GM23338 (cell line): Measurements from ENCODE around the gene TGFBR1. TPM values are rescaled to one million over a fixed set of nuclear protein-coding genes. Genes with fewer than 3 reads are reported as not detected.

Source experiments
- ATAC-seq: fragments of 200-7000 bp; cut with Tn5 transposase; 3 replicates; pipeline ENCODE4 v1.9.1; 2020
- DNase-seq: peaks from one replicate; pipeline ENCODE4 v3.0.0-alpha.2; 2015; ENCODE audit warnings: low spot score
- H2AFZ ChIP-seq: fragments of 200-600 bp; sonication (generic); 2 replicates; pipeline ENCODE4 v1.8.0; 2016; ENCODE audit warnings: antibody characterized with exemption, mild to moderate bottlenecking, moderate library complexity
- H3F3A ChIP-seq: fragments of 200-600 bp; sonication (generic); replicated peaks from 2 replicates; pipeline ENCODE4 v1.8.0; 2017; ENCODE audit warnings: antibody characterized with exemption, mixed run types, low read depth
- H3K27ac ChIP-seq: fragments of 200-600 bp; sonication (generic); 2 replicates; pipeline ENCODE4 v1.6.1; 2016; ENCODE audit warnings: low read depth
- H3K27me3 ChIP-seq: fragments of 200-600 bp; sonication (generic); 2 replicates; pipeline ENCODE4 v1.8.0; 2016; ENCODE audit warnings: mild to moderate bottlenecking, mixed run types, moderate library complexity; ENCODE audit not compliant: insufficient read depth
- H3K36me3 ChIP-seq: fragments of 200-600 bp; sonication (generic); 2 replicates; pipeline ENCODE4 v1.8.0; 2016; ENCODE audit warnings: mild to moderate bottlenecking; ENCODE audit not compliant: insufficient read depth
- H3K4me1 ChIP-seq: fragments of 200-600 bp; sonication (generic); 2 replicates; pipeline ENCODE4 v1.8.0; 2016; ENCODE audit warnings: mild to moderate bottlenecking, moderate library complexity; ENCODE audit not compliant: insufficient read depth
- H3K4me2 ChIP-seq: fragments of 200-600 bp; sonication (generic); 2 replicates; pipeline ENCODE4 v1.7.1; 2017; ENCODE audit warnings: mixed run types
- H3K4me3 ChIP-seq: fragments of 200-600 bp; sonication (generic); 2 replicates; pipeline ENCODE4 v1.6.1; 2016; ENCODE audit warnings: mixed run types
- H3K79me2 ChIP-seq: fragments of 200-600 bp; sonication (generic); replicated peaks from 2 replicates; pipeline ENCODE4 v1.8.0; 2017; ENCODE audit warnings: mild to moderate bottlenecking; ENCODE audit not compliant: insufficient read depth
- H3K9me2 ChIP-seq: fragments of 200-600 bp; sonication (generic); 2 replicates; pipeline ENCODE4 v1.8.0; 2017; ENCODE audit not compliant: insufficient read depth
- H4K20me1 ChIP-seq: fragments of 200-600 bp; sonication (generic); replicated peaks from 2 replicates; pipeline ENCODE4 v1.8.0; 2017; ENCODE audit warnings: mild to moderate bottlenecking; ENCODE audit not compliant: insufficient read depth
- H3K27ac Mint-ChIP-seq: 2 replicates; pipeline ENCODE4 v1.8.0; 2020; ENCODE audit warnings: inconsistent platforms, mild to moderate bottlenecking, moderate library complexity, mixed read lengths
- H3K27me3 Mint-ChIP-seq: 3 replicates; pipeline ENCODE4 v1.8.0; 2022; ENCODE audit warnings: low read depth, mild to moderate bottlenecking, moderate library complexity, mixed read lengths, inconsistent platforms; ENCODE audit not compliant: insufficient read depth, poor library complexity
- H3K36me3 Mint-ChIP-seq: 3 replicates; pipeline ENCODE4 v1.8.0; 2021; ENCODE audit warnings: low read depth, mild to moderate bottlenecking, inconsistent platforms, moderate library complexity, mixed read lengths
- H3K4me1 Mint-ChIP-seq: 3 replicates; pipeline ENCODE4 v1.8.0; 2020; ENCODE audit warnings: mild to moderate bottlenecking, inconsistent platforms, mixed read lengths
- H3K4me3 Mint-ChIP-seq: 3 replicates; pipeline ENCODE4 v1.8.0; 2021; ENCODE audit warnings: moderate library complexity, mild to moderate bottlenecking, inconsistent platforms, mixed read lengths
- H3K9me3 Mint-ChIP-seq: 3 replicates; pipeline ENCODE4 v1.8.0; 2020; ENCODE audit warnings: moderate library complexity, mild to moderate bottlenecking, inconsistent platforms, mixed read lengths
- CREB1 ChIP-seq: fragments of 250-450 bp; sonication (Bioruptor Pico); IDR thresholded peaks from 2 replicates; pipeline ENCODE4 v1.5.0; 2020; ENCODE audit warnings: low read depth, mild to moderate bottlenecking, moderate library complexity
- CTCF ChIP-seq, 2 experiments: fragments of 200-600 bp in 1 of 2; sonication (generic) in 1 of 2; conservative IDR thresholded peaks; 2 replicates each; pipeline versions ENCODE4 v1.5.1 to v1.6.1; 2016 to 2017; ENCODE audit warnings: antibody characterized with exemption in 2 of 2, low read depth in 2 of 2, mild to moderate bottlenecking in 2 of 2, moderate library complexity in 1 of 2
- ETS1 ChIP-seq: IDR thresholded peaks from 2 replicates; pipeline ENCODE4 v1.6.1; 2016; ENCODE audit warnings: antibody characterized with exemption
- EZH2 ChIP-seq: fragments of 200-600 bp; sonication (generic); IDR thresholded peaks from one replicate; pipeline ENCODE4 v1.8.0; 2017; ENCODE audit warnings: antibody characterized with exemption, mild to moderate bottlenecking, low read depth; ENCODE audit not compliant: unreplicated experiment
- EZH2phosphoT487 ChIP-seq: fragments of 200-600 bp; sonication (generic); IDR thresholded peaks from one replicate; pipeline ENCODE4 v1.8.1; 2018; ENCODE audit warnings: antibody characterized with exemption; ENCODE audit not compliant: unreplicated experiment
- JUNB ChIP-seq: IDR thresholded peaks from one replicate; pipeline ENCODE4 v1.6.1; 2016; ENCODE audit warnings: antibody characterized with exemption; ENCODE audit not compliant: unreplicated experiment
- NANOG ChIP-seq: IDR thresholded peaks from 2 replicates; pipeline ENCODE4 v1.6.1; 2016; ENCODE audit warnings: antibody characterized with exemption, borderline replicate concordance
- POLR2AphosphoS5 ChIP-seq: IDR thresholded peaks from 2 replicates; pipeline ENCODE4 v1.6.1; 2016; ENCODE audit warnings: antibody characterized with exemption, low read depth
- REST ChIP-seq: IDR thresholded peaks from one replicate; pipeline ENCODE4 v1.6.1; 2018; ENCODE audit warnings: antibody characterized with exemption; ENCODE audit not compliant: unreplicated experiment
- STAT1 ChIP-seq: IDR thresholded peaks from one replicate; pipeline ENCODE4 v1.6.1; 2016; ENCODE audit warnings: antibody characterized with exemption; ENCODE audit not compliant: unreplicated experiment
- ZNF114 ChIP-seq: fragments of 250-450 bp; sonication (Bioruptor Pico); IDR thresholded peaks from 2 replicates; pipeline ENCODE4 v1.5.0; 2020; ENCODE audit warnings: mild to moderate bottlenecking, moderate library complexity
- ZNF331 ChIP-seq: fragments of 250-450 bp; sonication (Bioruptor Pico); IDR thresholded peaks from 2 replicates; pipeline ENCODE4 v1.5.0; 2020; ENCODE audit warnings: low read depth, mild to moderate bottlenecking, moderate library complexity
- ZNF462 ChIP-seq: fragments of 250-450 bp; sonication (Bioruptor Pico); IDR thresholded peaks from 2 replicates; pipeline ENCODE4 v1.5.0; 2020; ENCODE audit warnings: mild to moderate bottlenecking, moderate library complexity
- polyA plus RNA-seq: library from polyadenylated mRNA; unstranded; fragments of >200 nt; fragmentation: Nextera tagmentation; extraction: Ambion mirVana; gene quantifications from 2 replicates; pipeline ENCODE4 v1.2.1, GENCODE V29; 2016
- total RNA-seq: library from RNA; depleted of rRNA; stranded (reverse); fragments of >200 nt; shearing (Covaris generic); gene quantifications from 2 replicates; pipeline ENCODE4 v1.2.3, GENCODE V29; 2014

The TGFBR1 gene
- total and polyA plus RNA-seq, 2 experiments from 2014 or later: 9.3 to 40.2 TPM

- Histone ChIP-seq H3K4me1 (peaks cover 12% of the 10 kb centered on the region), H2AFZ (no peak overlapping the region), H4K20me1 (peaks cover 15% of the 10 kb centered on the region; the same call in 1 of the 2 replicates), H3K79me2 (peaks cover 75% of the 10 kb centered on the region), H3F3A (no peaks in the 10 kb centered on the region), H3K27ac (no peak overlapping the region), H3K27me3 (no peaks in the 10 kb centered on the region), H3K9me2 (no peaks in the 10 kb centered on the region), H3K4me3 (no peak overlapping the region), H3K4me2 (no peak overlapping the region), H3K36me3 (no peaks in the 10 kb centered on the region)
- DNase-seq (no peak), ATAC-seq (no peak)
- Mint-ChIP-seq H3K4me1 (peaks cover 21% of the 10 kb centered on the region; the same call in 2 of the 3 replicates), H3K36me3 (peaks cover 18% of the 10 kb centered on the region), H3K27ac (no peak overlapping the region), H3K4me3 (no peak overlapping the region), H3K27me3 (no peaks in the 10 kb centered on the region), H3K9me3 (peaks cover 6% of the 10 kb centered on the region; the same call in 1 of the 3 replicates)
- TF ChIP-seq EZH2 (no peak), ZNF462 (CRISPR knock-in tag) (no peak), JUNB (no peak), CTCF (conservative IDR thresholded peaks at IDR 0.05; ENCODE audit: low read depth in 2 of 2) (no peak), CREB1 (CRISPR knock-in tag) (no peak), STAT1 (no peak), POLR2AphosphoS5 (no peak), ZNF114 (CRISPR knock-in tag) (no peak), REST (no peak), EZH2phosphoT487 (no peak), ETS1 (no peak), NANOG (no peak), ZNF331 (CRISPR knock-in tag) (no peak)
These were observed 21.4 kb downstream of the TGFBR1 start for GRCh38 chr9:99126312-99126711.
